Measurements from ENCODE around the gene TBC1D8B. TPM values are rescaled to one million over a fixed set of nuclear protein-coding genes. Genes with fewer than 3 reads are reported as not detected.

The TBC1D8B gene
- polyA plus RNA-seq, result 1.2 and 5.6 TPM in 2 replicates

DNA sequence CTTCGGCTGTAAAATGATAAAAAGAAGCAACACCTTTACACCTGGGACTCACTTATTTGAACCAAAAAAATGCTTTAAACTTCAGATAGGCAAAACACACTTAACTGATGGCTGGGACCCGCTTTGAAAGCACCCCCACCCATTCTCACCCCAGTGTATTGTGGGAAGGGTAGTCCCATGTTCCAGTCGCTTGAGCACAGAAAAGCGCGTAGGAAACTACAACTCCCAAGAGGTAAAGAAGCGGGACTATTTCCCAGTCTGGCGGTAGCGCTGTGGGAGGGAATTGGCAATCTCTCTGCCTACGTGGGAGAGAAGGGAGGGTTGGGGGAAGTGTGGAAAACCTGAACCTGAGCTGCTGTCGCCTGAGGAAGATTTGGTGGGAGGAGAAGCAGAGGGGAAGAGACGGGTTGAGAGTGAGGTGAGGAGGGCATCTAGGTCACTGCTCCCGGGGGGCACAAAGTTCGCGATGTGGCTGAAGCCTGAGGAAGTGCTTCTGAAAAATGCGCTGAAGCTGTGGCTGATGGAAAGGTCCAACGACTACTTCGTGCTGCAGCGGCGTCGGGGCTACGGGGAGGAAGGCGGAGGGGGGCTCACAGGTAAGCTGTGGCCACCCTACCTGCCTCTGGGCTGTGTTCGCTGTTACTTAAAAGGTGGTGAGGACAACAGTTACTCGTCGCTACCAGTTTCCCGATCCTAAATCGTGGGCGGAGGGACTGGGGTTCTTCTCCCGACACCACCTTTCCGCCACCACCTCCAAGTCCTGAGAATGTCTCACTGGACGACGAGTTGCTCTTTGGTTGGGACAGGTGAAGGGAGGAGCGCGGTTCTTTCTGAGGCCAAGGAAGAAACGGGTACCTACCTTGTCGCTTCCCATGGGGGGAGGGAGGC lies at the start of gene TBC1D8B:
Gene TBC1D8B, plus strand, starts transcription at position 286 of the 888 bp plus-strand sequence. Its CDS starts 181 bp downstream, at position 467.

DNA sequence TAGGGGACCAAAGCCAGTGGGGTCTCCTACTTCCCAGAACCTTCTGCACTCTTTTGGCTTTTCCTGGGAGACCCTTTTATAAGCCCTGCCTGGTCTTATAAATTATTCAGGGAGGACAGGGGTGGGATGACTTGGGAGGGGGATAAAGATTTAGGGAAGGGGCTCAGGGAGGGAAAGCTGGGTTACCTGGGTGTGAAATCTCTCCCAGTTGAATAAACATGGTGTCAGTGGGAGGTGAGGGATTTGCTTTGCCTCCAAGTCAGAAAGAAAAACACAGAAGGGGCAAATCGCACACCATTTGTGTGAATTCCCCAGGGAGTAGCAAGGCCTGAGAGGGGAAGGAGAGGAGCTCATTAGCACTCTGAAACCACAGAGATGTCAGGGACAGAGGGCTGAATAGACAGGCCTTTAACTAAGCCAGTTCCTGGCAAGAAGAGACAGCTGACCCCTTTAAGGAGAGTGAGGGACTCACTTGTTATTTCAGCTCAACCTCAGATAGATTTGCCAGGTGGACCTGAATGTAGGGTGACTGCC lies 100.9 kb downstream of the TBC1D8B start, which contains the start of gene RIPPLY1:
Gene RIPPLY1, minus strand, starts transcription at position 51 of the 534 bp plus-strand sequence. CDS start 54 bp downstream, outside the sequence.

DNA sequence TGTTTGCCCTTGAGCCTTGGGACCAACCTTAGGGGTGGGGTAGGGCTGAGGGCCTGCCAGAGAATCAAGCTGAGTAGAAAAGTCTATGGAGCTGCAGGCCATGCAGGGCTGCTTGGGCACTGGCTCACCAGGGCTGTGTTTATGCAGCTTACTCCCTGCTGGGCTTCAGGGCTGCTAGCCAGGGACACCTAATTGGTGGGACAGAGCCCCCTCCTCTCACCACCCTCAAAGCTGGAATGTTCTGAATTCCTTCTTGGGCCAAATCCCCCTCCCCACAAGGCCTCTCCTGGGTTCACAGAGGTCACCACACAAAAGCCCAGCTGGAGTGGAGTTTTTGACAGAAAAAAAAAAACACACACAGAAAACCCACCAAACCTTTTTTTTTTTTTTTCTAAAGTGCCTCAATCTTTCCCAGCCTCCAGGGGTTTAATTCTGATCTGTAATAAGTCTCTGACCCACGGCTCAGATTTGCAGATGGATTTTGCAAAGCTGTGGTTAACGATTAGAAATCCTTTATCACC lies 117.5 kb downstream of the TBC1D8B start, which contains the start of gene CLDN2:
Gene CLDN2, plus strand, starts transcription at position 471 of the 521 bp plus-strand sequence. CDS start 7,827 bp downstream, outside the sequence.

Other genes starting within 250 kb of the TBC1D8B start
- 1.2 TPM in 1 of 2 replicates, not detected in the other for gene RADX, start 190.7 kb upstream of the TBC1D8B start, polyA plus RNA-seq
- 9.4 and 13.6 TPM in 2 replicates for gene RNF128, start 76.0 kb upstream of the TBC1D8B start, polyA plus RNA-seq
- gene RIPPLY1, start 100.7 kb downstream of the TBC1D8B start, polyA plus RNA-seq, result not detected in 2 replicates
- not detected in 2 replicates for gene CLDN2, start 117.7 kb downstream of the TBC1D8B start, polyA plus RNA-seq
- 0.63 and 1.3 TPM in 2 replicates for gene MORC4, start 197.5 kb downstream of the TBC1D8B start, polyA plus RNA-seq